Measurements from ENCODE around the gene SLAMF6. TPM values are rescaled to one million over a fixed set of nuclear protein-coding genes. Genes with fewer than 3 reads are reported as not detected.
A peak's percentile ranks its signal among the peaks of the same experiment; 100 is the strongest.

The SLAMF6 gene
- total RNA-seq, 1 experiment from 2014 or later, result not detected

DNA sequence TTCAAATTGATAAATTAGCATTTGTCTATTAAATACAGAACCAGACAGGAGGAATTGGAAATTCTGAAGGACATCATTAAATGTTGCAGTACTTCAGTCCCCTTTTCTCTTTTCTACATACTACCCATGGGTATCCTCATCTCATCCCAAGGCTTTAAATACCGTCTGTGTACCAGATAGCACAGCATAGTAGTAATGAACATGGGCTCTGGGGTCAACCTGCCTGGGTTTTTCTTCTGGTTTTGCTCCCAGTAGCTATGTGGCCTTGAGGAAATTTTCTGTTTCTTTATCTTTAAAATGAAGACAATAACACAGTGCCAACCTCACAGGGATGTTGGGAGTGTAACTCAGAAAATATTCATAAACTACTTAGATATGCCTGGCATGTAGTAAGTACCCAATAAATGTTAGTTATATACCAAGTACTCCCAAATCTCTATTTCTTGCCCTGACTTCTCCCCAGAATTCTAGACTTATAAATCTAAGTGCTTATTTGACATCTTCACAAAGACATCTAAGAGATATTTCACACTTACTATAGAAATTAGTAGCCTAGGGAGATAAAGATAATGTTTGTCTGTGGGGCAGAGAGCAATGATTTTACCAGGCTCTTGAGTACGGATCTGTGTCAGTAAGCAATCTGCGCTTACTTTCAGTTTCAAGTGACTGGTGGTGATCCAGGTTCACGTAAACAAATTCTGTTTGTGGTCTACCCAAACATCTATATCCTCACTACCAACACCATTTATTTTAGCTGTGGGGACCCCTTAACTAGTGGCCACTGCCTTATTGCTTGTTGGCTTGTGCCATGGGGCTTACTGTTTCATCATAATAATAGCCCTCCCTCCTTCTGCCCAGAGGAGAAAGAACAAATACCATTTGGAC lies 85.4 kb downstream of the SLAMF6 start:
- no peak overlapping the region for H3K27ac ChIP-seq
- H3K4me1 ChIP-seq (replicated peaks), result peaks cover 10% of the 10 kb centered on the region
- H3K9me3 ChIP-seq (replicated peaks), result no peaks in the 10 kb centered on the region
- H3K27me3 ChIP-seq (replicated peaks), result no peaks in the 10 kb centered on the region
- no peaks in the 10 kb centered on the region for H3K36me3 ChIP-seq
- peak in 1 of 2 experiments; percentile 40 for DNase-seq (ENCODE audit: low read depth in 1 of 2, low spot score in 2 of 2)
- H3K4me3 ChIP-seq, result no peak overlapping the region

DNA sequence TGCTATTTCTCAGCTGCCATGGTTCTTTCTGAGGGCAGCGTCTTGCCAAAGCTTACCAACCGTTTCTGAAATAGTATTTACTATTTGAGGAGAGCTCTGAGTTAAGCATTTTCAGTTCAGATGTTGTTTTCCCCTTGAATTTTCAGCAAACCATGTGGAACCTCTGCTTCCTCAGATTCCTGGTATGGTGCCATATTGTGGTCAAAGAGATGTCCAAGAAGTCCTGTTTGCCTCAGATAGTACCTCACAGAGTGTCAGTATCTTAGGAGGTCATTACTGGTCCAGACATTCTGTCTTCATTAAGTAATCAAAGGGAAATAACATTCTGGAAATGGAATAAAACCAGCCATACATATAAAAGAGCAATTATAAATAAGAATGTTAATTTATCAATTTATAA lies 86.1 kb downstream of the SLAMF6 start:
- Histone ChIP-seq H3K27me3 (replicated peaks) (no peaks in the 10 kb centered on the region), H3K36me3 (no peaks in the 10 kb centered on the region), H3K9me3 (replicated peaks) (no peaks in the 10 kb centered on the region), H3K27ac (no peak overlapping the region), H3K4me1 (replicated peaks) (peaks cover 10% of the 10 kb centered on the region), H3K4me3 (no peak overlapping the region)
- DNase-seq (ENCODE audit: low read depth in 1 of 2, low spot score in 2 of 2), result no peak

Other genes starting within 250 kb of the SLAMF6 start
- gene PEX19, start 238.1 kb downstream of the SLAMF6 start, total RNA-seq (2014; rRNA removed; shearing (Covaris generic)), result 51.9 and 61.0 TPM in 2 replicates
- 162 and 191 TPM in 2 replicates for gene COPA, start 180.0 kb downstream of the SLAMF6 start, total RNA-seq (2014; rRNA removed; shearing (Covaris generic))
- 48.4 and 58.5 TPM in 2 replicates for gene NCSTN, start 179.9 kb downstream of the SLAMF6 start, total RNA-seq (2014; rRNA removed; shearing (Covaris generic))
- 0.11 TPM in 1 of 2 replicates, not detected in the other for gene NHLH1, start 156.2 kb downstream of the SLAMF6 start, total RNA-seq (2014; rRNA removed; shearing (Covaris generic))
- gene VANGL2, start 122.7 kb downstream of the SLAMF6 start, total RNA-seq (2014; rRNA removed; shearing (Covaris generic)), result 2.2 and 2.3 TPM in 2 replicates
- gene CD84, start 56.2 kb upstream of the SLAMF6 start, total RNA-seq (2014; rRNA removed; shearing (Covaris generic)), result not detected in 2 replicates
- not detected in 2 replicates for gene SLAMF1, start 123.8 kb upstream of the SLAMF6 start, total RNA-seq (2014; rRNA removed; shearing (Covaris generic))
- not detected in 2 replicates for gene CD48, start 188.6 kb upstream of the SLAMF6 start, total RNA-seq (2014; rRNA removed; shearing (Covaris generic))
- not detected in 2 replicates for gene SLAMF7, start 216.0 kb upstream of the SLAMF6 start, total RNA-seq (2014; rRNA removed; shearing (Covaris generic))